Testis (tissue), 2 donors: ENCODE measurements around the gene NUDT15.

Source experiments
- POLR2A ChIP-seq: fragments of 450-650 bp; IDR thresholded peaks from one replicate; pipeline ENCODE4 v1.6.1; 2017; ENCODE audit warnings: antibody characterized with exemption, mild to moderate bottlenecking, moderate library complexity
- TF ChIP-seq, protein P1 (sequence below), 3 experiments: fragments of 450-650 bp in 2 of 3; fragments of 200-600 bp in 1 of 3; sonication (generic) in 1 of 3; IDR thresholded peaks; one replicate each; pipeline ENCODE4 v1.5.1; 2016 to 2019; ENCODE audit warnings: antibody characterized with exemption in 3 of 3, mild to moderate bottlenecking in 2 of 3, moderate library complexity in 1 of 3

GRCh38 chr13:48096670-48097069 lies 59.1 kb downstream of the NUDT15 start:
- TF ChIP-seq, protein P1, sequence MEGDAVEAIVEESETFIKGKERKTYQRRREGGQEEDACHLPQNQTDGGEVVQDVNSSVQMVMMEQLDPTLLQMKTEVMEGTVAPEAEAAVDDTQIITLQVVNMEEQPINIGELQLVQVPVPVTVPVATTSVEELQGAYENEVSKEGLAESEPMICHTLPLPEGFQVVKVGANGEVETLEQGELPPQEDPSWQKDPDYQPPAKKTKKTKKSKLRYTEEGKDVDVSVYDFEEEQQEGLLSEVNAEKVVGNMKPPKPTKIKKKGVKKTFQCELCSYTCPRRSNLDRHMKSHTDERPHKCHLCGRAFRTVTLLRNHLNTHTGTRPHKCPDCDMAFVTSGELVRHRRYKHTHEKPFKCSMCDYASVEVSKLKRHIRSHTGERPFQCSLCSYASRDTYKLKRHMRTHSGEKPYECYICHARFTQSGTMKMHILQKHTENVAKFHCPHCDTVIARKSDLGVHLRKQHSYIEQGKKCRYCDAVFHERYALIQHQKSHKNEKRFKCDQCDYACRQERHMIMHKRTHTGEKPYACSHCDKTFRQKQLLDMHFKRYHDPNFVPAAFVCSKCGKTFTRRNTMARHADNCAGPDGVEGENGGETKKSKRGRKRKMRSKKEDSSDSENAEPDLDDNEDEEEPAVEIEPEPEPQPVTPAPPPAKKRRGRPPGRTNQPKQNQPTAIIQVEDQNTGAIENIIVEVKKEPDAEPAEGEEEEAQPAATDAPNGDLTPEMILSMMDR (IDR thresholded peaks at IDR 0.05), result no peak
- TF ChIP-seq POLR2A, result no peak
